ENCODE data around the gene OXCT1.
"Not testable (repeated sequence)": the region's sequence is repeated elsewhere in the genome, so short reads cannot be mapped to it uniquely, and the experiment has no call there.

OXCT1 gene

DNA sequence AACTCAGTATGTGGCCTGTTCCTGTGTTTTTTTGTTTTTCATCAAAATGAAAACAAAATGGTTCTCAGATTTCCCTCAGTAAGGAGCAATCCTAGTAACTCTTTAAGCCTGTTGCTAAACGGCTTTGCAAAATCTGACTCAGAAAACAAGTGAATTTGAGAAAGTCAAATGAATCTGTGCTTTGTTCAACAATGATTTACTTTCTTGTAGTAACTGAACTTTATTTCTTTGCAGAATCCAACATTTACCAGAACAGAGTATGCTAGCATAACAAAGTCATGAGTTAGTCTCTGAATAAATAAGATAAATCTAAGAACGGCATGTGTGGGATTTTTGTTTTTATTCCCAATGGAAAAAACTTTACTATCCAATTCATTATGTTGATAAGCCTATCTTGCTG, 93.8 kb downstream of the OXCT1 start:
- no peak for DNase-seq (ENCODE audit: low read depth, low spot score)

DNA sequence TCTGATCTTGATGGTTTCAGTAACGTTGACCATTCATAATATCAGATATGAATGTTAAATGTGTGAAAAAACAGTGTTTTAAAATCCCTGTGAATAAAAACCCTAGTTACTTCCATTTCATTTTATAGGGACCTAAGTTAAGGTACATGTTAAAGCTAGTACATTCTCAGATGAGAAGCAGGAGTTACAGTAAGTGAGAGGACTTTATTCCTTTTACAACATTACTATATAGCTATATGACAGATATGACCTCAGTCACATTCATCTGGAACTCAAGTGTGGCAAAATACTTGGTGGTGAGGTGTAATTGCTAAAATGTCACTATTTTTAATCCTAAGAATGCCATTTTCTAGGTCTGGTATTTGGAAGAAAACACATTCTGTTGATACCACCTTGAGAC, 96.4 kb downstream of the OXCT1 start:
- no peak for DNase-seq (ENCODE audit: low read depth, low spot score)

DNA sequence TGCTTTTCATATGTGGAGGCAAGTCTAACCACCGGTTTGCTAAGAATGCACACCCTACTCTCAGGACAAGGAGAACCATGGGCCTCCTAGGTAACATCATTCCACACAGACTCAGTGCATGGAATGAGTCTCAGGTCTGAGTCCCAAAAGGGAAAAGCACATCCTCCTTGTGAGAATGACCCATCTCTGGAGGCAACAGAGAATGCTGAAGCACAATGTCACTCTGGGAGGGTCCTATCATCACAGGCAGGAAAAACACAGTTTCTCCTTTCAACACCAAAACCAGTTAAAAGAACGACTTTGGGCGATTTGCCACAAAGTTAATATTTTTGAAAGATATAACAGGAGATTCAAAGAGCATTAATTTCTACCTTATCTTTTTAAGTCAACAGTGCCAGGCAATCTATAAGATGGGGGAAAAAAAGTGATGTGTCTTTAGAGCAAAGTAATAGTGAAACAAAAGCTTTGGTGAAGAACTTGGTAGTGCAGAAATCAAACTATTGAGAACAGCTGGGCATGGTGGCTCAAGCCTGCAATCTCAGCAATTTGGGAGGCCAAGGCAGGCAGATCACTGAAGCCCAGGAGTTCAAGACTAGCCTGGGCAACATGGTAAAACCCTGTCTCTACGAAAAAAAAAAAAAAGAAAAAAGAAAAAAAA, 97.3 kb downstream of the OXCT1 start:
- no peak for DNase-seq (ENCODE audit: low read depth, low spot score)

DNA sequence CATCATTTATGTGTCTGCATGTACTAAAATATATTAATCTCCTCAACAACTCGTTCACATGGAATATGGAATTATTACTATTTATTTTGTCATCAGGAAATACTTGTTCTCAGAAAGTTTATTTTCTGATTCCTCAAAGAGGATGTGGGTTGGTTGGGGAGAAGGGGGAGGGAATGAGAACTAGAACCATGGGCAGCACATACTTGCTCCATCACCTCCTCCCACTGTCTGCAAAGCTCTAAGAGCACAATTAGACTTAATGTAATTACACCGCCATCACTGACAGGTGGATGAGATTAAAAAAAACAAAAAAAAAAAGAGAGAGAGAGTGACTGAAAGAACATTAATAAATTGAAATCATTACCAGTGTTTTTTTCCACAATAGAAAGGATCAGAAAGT, 98.2 kb downstream of the OXCT1 start:
- DNase-seq (ENCODE audit: low read depth, low spot score): no peak

DNA sequence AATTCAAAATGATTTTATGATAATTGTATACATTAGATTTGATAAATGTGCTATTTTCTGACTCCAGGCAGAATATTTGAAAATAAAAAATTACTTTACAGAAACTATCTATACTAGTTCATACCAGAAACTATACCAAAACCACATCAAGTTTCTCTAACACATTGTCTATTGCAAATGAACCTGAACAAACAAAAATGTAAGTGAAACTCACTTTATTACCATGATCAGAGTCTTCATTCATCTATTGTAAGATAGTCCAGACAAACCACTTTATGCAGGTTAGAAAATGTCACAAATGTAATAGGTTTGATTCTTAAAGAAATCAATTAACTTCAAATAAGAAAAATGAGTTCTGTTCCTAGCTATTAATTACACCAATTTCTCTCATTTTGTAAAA, 99.4 kb downstream of the OXCT1 start:
- DNase-seq (ENCODE audit: low read depth, low spot score): no peak

DNA sequence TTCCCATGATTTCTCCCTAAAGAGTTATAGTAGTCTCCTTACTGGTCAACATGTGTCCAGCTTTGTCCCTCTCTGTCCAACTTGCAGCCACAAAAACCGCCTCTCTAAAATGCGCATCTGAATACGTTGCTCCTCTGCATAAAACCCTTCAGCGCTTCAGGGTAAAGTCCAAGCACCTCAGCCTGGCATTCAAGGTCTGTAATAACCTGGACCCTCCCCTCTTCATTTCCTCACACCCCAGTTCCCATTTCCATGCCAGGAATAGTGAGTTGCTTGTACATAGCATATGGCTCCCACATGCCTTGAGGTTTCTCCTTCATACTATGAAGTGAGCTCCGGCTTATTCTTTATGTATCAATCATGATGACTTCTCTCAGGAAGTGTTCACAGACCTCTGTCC, 101.5 kb downstream of the OXCT1 start:
- no peak for DNase-seq (ENCODE audit: low read depth, low spot score)

DNA sequence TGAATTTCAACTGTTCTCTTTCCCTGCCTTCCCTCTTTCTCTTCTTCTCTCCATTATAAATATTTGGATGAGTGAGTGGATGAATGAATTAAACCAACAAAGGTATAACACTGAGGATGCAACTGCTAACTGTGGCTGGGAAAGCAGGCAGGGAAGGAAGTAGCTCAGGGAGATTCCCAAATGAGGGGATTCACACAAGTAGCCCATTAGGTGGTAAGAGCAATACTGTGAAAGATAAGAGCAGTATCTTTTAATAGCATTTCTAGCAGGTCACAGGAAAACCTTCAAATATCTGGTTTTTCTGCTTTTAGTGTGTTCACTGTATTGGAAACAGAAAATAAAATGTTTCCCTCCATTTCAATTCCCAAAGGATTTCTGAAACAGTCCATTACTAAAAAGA, 105.6 kb downstream of the OXCT1 start:
- no peak for DNase-seq (ENCODE audit: low read depth, low spot score)

DNA sequence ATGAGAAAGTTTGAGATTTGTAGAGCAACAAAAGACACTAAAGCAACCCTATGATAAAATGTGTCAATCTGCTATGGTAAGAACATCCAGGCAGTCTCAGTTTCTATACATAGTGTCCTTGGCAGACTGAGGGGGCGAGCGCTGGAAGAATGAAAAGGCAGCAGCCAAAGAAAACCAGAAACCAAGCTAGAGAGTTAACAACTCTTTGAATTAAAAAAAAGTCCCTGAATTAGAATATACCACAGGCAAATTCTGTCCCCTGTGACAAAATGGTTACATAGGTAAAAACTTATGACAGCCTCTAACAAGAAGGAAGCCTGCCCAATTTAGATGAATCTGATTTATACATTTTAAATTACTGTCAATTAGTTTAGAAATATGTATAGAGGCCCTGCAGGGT, 106.7 kb downstream of the OXCT1 start:
- DNase-seq (ENCODE audit: low read depth, low spot score): no peak

DNA sequence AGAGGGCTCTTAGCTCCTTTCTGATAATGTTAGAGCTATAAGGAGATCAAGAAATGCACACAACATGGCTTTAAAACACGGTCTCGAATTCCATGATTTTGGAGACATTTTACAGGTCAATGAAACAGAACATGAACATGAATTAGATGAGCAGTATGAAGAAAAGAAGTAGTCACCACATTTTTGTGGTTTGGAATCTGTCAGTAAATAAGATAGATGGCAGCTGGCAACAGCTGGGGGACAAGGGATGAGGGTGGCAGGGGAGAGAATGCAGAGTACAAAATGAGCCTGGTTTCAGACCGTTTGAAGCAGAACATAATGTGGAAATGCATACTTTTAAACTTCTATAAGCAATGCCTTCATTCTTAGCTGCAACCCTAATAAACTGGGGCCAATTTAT, 107.1 kb downstream of the OXCT1 start:
- no peak for DNase-seq (ENCODE audit: low read depth, low spot score)

DNA sequence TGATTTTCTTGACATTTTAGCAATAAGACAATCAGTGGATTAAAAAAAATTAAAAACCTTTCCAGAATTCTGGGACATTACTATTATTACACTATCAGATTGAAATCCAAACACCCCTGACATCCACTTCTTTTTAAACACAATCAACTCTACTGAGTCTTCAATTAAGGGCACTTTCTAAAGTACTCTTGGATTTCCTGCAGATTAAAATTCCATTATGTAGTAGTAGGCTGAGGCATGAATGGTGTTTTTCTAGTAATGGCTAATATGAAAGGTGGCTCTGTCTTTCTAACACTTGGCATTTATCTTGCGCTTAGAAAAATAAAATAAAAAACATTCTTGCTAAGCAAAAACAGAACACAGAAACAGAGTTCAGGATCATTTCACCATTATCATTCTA, 107.8 kb downstream of the OXCT1 start:
- DNase-seq (ENCODE audit: low read depth, low spot score): no peak

DNA sequence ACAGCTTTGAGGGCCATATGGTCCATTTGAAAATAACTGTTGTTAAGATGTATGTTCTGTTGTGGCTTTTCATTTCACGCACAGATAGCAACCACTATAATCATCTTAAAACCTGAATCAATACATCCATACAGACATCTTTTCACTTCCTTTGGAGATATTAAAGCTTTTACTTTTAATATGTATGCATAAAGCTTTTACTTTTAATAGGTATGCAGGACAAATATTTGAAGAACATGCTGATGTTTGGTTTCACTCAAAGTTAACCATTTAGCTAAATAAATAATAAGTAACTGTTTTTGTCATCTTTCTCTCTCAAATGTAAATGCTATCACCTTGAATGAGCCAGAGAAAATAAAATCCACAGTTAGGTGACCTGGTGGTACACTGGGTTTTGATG, 108.6 kb downstream of the OXCT1 start:
- no peak for DNase-seq (ENCODE audit: low read depth, low spot score)

DNA sequence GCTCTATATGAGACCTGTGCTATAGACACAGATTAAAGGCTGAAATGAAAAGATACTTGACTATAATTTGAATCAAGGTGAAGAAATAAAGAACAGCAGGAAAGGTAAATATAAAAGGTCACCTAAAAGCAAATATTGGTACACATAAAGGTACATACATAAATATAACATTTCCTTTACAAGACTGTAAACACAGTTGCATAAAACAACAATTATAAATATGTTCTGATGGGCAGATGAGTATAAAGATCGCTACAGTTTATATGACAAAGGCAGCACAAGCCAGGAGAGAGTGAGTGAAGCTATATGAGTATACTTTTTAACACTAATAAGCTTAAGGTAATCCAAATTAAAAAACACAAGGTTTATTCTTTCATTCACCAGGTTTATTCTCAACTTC, 114.5 kb downstream of the OXCT1 start:
- no peak for DNase-seq (ENCODE audit: low read depth, low spot score)

DNA sequence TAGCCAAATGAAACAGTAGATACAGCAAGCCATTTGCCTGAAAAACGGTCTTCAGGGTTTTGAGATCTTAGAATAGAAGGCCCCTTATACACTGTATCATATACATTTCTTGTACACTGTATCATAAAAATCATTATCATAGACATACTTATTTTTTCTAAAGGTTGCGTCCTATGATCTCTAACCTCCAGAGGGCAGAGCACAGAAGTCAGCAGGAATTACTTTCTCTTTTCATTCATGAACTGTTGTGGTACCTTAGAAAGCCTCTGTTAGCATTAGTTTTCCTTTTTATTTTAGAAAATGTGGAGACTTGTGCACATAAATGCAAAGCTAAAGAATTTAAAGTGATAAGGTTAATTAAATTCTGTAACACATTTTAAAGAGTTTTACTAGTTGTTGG, 115.4 kb downstream of the OXCT1 start:
- no peak for DNase-seq (ENCODE audit: low read depth, low spot score)

DNA sequence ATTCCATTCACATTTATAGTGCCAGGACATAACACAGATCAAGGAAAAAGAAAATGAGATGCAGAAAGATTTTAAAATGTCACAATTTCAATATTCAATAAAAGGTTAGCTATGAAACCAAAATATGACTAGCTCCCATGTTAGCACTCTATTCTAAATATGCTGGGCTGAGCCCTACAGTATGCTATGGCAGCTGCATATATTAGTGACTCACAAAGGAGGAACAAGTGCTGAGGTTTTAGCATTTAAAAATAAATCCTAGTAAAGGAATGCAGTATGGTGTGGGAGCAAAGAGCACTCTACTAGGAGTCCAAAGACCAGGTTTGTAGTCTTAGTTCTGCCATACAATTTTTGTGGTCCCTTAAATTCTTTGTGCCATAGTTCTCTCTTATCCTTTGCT, 118.4 kb downstream of the OXCT1 start:
- no peak for DNase-seq (ENCODE audit: low read depth, low spot score)

DNA sequence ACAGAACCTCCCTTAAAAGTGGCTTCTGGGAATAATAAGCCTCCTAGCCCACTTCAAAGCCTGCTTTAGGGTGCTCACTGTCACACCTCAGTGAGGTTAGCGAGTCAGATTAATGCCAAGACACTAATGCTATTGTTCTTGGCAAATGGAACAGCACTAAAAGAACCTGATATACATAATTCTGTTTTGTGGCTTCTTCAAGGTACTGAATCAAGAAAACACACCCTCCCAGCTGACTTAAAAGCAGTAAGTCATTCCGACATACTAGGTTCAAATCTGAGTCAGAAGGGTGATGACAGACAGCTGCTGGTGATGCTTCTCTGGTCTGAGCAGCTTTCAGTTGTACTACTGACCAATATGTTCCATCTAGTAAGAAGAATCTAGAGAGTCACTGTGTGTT, 121.6 kb downstream of the OXCT1 start:
- DNase-seq (ENCODE audit: low read depth, low spot score): no peak

DNA sequence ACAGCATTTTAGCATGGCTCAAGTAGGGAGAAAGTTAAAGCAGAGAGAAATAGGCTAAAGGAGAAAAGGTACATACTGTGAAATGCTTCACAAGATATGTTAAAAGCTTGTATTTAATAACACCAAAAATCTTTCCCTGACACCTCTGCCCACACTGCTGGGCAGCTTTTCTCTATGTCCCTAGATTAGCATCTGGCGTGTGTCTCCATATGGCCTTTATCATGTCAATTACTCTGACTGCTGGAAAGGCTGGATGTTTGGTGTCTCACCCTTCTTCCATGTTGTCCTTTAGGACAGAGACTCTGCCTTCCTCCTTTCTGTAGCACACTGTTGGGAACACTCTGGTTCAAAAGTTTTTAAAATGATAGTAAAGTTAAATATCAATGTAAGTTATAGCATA, 122.5 kb downstream of the OXCT1 start:
- DNase-seq (ENCODE audit: low read depth, low spot score): no peak

DNA sequence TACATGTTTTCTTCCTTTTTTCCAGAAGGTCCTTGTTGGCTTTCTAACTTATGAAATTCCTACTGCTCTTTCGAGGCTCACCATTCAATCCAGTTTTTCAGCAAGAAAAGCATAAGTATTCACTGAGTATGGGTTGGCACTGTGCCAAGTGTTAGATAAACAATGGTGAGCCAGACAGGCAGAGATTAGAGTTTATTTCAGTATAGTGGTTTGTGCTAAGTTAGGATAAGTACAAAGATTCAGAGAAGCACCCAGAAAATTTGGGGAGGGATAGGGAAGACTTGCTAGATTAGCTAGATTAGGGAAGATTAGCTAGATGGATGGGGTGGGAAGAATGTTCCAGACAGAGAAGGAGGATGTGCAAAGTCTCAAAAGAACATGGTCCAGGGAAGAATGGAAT, 122.9 kb downstream of the OXCT1 start:
- no peak for DNase-seq (ENCODE audit: low read depth, low spot score)

DNA sequence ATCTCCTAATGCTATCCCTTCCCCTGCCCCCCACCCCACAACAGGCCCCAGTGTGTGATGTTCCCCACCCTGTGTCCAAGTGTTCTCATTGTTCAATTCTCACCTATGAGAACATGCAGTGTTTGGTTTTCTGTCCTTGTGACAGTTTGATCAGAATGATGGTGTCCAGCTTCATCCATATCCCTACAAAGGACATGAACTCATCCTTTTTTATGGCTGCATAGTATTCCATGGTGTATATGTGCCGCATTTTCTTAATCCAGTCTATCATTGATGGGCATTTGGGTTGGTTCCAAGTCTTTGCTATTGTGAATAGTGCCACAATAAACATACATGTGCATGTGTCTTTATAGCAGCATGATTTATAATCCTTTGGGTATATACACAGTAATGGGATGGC, 127.6 kb downstream of the OXCT1 start:
- not testable (repeated sequence) for DNase-seq (ENCODE audit: low read depth, low spot score)

DNA sequence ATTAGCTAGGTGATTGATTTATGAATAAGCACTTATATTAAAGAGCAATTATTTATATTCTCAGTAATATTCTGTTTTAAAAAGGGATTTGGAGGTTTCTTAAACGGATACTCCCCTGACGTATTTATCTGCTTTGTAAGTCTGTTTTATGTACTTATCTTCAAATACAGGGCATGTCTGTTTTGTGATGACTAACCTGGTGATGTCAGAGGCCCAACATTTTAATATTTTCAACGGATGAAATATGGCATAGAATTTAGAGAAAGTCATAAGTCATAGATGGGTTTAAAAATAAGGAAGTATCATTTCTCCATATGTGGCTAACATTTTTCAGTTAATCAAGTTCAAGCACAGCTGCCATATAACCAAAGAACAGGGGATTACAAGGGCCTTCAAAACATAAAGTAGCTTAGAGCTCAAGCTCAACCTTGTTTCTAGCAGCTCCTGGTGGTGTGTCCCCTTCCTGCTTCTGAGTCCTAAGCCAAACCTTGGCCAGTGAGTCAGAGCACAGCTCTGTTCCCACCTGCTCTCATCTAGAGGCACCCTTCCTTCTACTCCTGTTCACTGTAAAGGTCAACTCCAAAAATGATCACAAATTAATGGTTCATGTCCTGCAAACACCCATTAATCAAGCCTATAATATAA, 131.4 kb downstream of the OXCT1 start:
- no peak for DNase-seq (ENCODE audit: low read depth, low spot score)

DNA sequence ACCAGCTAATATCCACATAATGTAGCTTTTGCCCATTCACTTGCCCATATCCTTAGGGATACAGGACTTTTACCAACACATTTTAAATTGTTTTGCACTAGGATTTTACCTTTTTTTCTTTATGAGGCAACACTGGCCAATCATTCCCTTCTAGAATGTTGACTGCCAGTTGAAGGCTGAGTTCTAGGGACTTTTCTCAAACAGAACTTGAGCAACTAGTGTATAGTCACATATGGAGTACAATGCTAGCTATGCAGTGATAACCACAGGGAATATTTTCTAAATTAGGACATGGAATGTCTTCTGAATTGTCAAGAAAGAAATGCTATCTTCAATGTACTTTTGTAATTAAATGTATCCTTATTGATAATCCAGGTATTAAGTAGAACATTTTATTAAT, 133.6 kb downstream of the OXCT1 start:
- no peak for DNase-seq (ENCODE audit: low read depth, low spot score)

DNA sequence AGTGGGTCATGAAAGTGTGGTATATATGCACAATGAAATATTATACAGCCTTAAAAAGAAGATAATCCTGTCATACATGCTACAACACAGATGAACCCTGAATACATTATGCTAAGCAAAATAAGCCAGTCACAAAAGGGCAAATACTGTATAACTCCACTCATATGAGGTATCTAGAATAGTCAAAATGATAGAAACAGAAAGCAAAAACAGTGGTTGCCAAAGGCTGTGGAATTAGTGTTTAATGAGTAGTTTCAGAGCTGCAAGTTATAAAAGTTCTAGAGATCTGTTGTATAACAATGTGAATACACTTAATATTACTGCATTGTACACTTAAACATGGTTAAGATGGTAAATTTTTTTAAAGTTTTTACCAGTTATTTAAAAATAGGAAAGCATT, 135.0 kb downstream of the OXCT1 start:
- DNase-seq (ENCODE audit: low read depth, low spot score): no peak

DNA sequence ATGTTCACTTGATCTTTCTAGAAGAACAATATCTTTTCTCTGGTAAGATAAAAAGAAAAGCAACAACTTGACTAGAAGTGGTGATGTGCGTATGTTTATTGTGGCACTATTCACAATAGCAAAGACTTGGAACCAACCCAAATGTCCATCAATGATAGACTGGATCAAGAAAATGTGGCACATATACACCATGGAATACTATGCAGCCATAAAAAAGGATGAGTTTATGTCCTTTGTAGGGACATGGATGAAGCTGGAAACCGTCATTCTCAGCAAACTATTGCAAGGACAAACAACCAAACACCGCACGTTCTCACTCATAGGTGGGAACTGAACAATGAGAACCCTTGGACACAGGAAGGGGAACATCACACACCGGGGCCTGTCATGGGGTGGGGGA, 140.8 kb downstream of the OXCT1 start:
- not testable (repeated sequence) for DNase-seq (ENCODE audit: low read depth, low spot score)

DNA sequence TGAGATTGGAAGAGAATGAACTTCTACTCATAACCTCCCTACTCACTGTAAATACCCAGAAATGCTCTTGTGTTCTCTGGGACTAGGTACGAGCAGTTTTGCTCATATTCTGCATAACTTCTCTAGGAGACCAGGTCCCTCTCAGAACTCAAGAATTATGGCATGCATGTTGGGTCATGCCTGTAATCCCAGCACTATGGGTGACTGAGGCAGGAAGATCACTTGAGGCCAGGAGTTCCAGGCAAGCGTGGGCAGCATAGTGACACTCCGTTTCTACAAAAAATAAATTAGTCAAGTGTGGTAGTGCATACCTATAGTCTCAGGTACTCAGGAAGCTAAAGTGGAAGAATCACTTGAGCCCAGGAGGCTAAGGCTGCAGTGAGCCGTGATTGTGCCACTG, 141.9 kb downstream of the OXCT1 start:
- no peak for DNase-seq (ENCODE audit: low read depth, low spot score)

DNA sequence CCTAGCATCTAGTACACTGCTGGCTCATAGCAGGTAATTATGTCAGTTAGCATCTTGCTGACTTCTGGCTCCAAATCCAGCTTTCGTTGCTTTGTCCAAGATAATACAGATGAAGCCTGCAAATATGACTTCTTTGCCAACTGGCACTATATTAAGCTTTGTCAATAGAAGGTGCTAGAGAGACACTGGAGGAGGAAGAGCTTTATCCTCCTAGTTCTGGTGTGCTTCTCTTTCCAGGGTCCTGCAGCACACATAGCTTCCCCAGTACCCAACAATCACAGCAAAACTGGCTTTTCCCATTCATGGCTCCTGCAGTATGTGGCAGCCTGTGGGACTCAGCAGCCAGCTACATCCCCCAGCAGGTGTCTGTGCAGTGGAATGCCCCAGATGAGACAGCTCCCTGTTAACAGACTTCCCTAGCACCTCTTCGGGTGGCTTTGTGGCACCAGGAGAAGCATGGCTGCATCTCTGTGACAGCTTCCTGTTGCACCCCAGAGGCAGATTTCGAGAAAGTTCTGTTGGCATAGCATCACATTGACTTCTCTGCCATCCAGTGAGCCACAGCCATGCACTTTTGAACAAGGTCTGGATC, 147.8 kb downstream of the OXCT1 start:
- peak; percentile 1 for DNase-seq (ENCODE audit: low read depth, low spot score)
